GM13976 (cell line): Measurements from ENCODE around the gene SLC2A13.
"Not testable (repeated sequence)": the region's sequence is repeated elsewhere in the genome, so short reads cannot be mapped to it uniquely, and the experiment has no call there.

ENCODE experiments used
- DNase-seq: peaks from one replicate; pipeline ENCODE4 v3.0.0; 2012; ENCODE audit warnings: low spot score
- CTCF ChIP-seq: IDR thresholded peaks from 2 replicates; pipeline ENCODE4 v1.5.1; 2012; ENCODE audit warnings: borderline replicate concordance, mild to moderate bottlenecking; ENCODE audit not compliant: insufficient read depth; ENCODE audit errors: extremely low read depth, missing control alignments, control extremely low read depth
- in situ Hi-C: fragments of 300-500 bp; cut with MboI; formaldehyde crosslinking; loops from one replicate; pipeline ENCODE4 v1.12.0; 2022; ENCODE audit warnings: low sequenced_read_pairs, mixed read lengths, inconsistent platforms; ENCODE audit not compliant: unreplicated experiment

Gene SLC2A13

GRCh38 chr12:39803151-39803550 is 302.7 kb downstream of the SLC2A13 start:
- no peak for DNase-seq
- TF ChIP-seq CTCF: no peak
- in situ Hi-C loops: no loop called here

- no peak for DNase-seq
- in situ Hi-C loops: loop anchor here (25.0 kb wide), 1 partner anchor 112 kb away; no protein-coding TSS in a partner anchor
- no peak for TF ChIP-seq CTCF
These were observed 306.9 kb downstream of the SLC2A13 start for GRCh38 chr12:39798977-39799376.

- in situ Hi-C loops: loop anchor here (25.0 kb wide), 1 partner anchor 111 kb away; no protein-coding TSS in a partner anchor
- TF ChIP-seq CTCF: no peak
- no peak for DNase-seq
These were observed 307.5 kb downstream of the SLC2A13 start for GRCh38 chr12:39798429-39798828.

GRCh38 chr12:39795481-39795880 is 310.4 kb downstream of the SLC2A13 start:
- TF ChIP-seq CTCF: no peak
- in situ Hi-C loops: loop anchor here (25.0 kb wide), 1 partner anchor 108 kb away; no protein-coding TSS in a partner anchor
- DNase-seq: no peak

GRCh38 chr12:39792938-39793337 is 312.9 kb downstream of the SLC2A13 start:
- TF ChIP-seq CTCF: no peak
- in situ Hi-C loops: loop anchor here (25.0 kb wide), 1 partner anchor 106 kb away; no protein-coding TSS in a partner anchor
- DNase-seq: no peak

- in situ Hi-C loops: loop anchor here (25.0 kb wide), 1 partner anchor 101 kb away; no protein-coding TSS in a partner anchor
- DNase-seq: no peak
- no peak for TF ChIP-seq CTCF
These were observed 317.6 kb downstream of the SLC2A13 start for GRCh38 chr12:39788239-39788638.

GRCh38 chr12:39785814-39786213 is 320.1 kb downstream of the SLC2A13 start:
- DNase-seq: not testable (repeated sequence)
- in situ Hi-C loops: loop anchor here (25.0 kb wide), 1 partner anchor 99 kb away; no protein-coding TSS in a partner anchor
